HEK293T (cell line): Measurements from ENCODE around the gene NEMF.
"Not testable (repeated sequence)": the region's sequence is repeated elsewhere in the genome, so short reads cannot be mapped to it uniquely, and the experiment has no call there.

Source experiments
- CTCF ChIA-PET: fragments of 350-600 bp; formaldehyde crosslinking; extraction: SDS; loops from one replicate; lab custom pipeline; 2021; ENCODE audit warnings: antibody characterized with exemption, inconsistent platforms; lab: Yijun Ruan, JAX
- POLR2A ChIA-PET: fragments of 350-600 bp; formaldehyde crosslinking; extraction: SDS; loops from one replicate; lab custom pipeline; 2020; ENCODE audit warnings: antibody characterized with exemption, inconsistent platforms; lab: Yijun Ruan, JAX
- DNase-seq: peaks from one replicate; pipeline ENCODE4 v3.0.0; 2012; ENCODE audit warnings: mixed read lengths; ENCODE audit errors: extremely low spot score
- ARNT ChIP-seq: fragments of 450-650 bp; IDR thresholded peaks from 2 replicates; pipeline ENCODE4 v1.6.1; 2017; ENCODE audit warnings: mild to moderate bottlenecking
- BHLHE40 ChIP-seq: fragments of 450-650 bp; IDR thresholded peaks from 2 replicates; pipeline ENCODE4 v1.6.1; 2016; ENCODE audit warnings: mild to moderate bottlenecking, moderate library complexity, borderline replicate concordance
- CTBP1 ChIP-seq: fragments of 450-650 bp; IDR thresholded peaks from 2 replicates; pipeline ENCODE4 v1.6.1; 2016; ENCODE audit warnings: borderline replicate concordance
- ELF4 ChIP-seq: fragments of 450-650 bp; IDR thresholded peaks from 2 replicates; pipeline ENCODE4 v1.6.1; 2017; ENCODE audit warnings: antibody characterized with exemption
- FOXA1 ChIP-seq: fragments of 450-650 bp; IDR thresholded peaks from 2 replicates; pipeline ENCODE4 v1.6.1; 2016; ENCODE audit warnings: mild to moderate bottlenecking
- FOXK2 ChIP-seq: fragments of 450-650 bp; IDR thresholded peaks from 2 replicates; pipeline ENCODE4 v1.6.1; 2016; ENCODE audit warnings: mild to moderate bottlenecking
- FOXM1 ChIP-seq: fragments of 450-650 bp; IDR thresholded peaks from 2 replicates; pipeline ENCODE4 v1.6.1; 2017; ENCODE audit warnings: mild to moderate bottlenecking, borderline replicate concordance
- HDGF ChIP-seq: fragments of 450-650 bp; IDR thresholded peaks from 2 replicates; pipeline ENCODE4 v1.6.1; 2017; ENCODE audit warnings: antibody characterized with exemption, borderline replicate concordance
- L3MBTL2 ChIP-seq: fragments of 450-650 bp; conservative IDR thresholded peaks from 2 replicates; pipeline ENCODE4 v1.6.1; 2016; ENCODE audit warnings: mild to moderate bottlenecking
- LEF1 ChIP-seq: fragments of 450-650 bp; IDR thresholded peaks from 2 replicates; pipeline ENCODE4 v1.6.1; 2017; ENCODE audit warnings: mild to moderate bottlenecking, borderline replicate concordance
- NFRKB ChIP-seq: fragments of 450-650 bp; IDR thresholded peaks from 2 replicates; pipeline ENCODE4 v1.6.1; 2016; ENCODE audit warnings: mild to moderate bottlenecking, moderate library complexity
- SP1 ChIP-seq: fragments of 450-650 bp; IDR thresholded peaks from 2 replicates; pipeline ENCODE4 v1.6.1; 2017
- SUZ12 ChIP-seq: fragments of 450-650 bp; IDR thresholded peaks from 2 replicates; pipeline ENCODE4 v1.6.1; 2016; ENCODE audit warnings: mild to moderate bottlenecking
- TARDBP ChIP-seq: fragments of 450-650 bp; IDR thresholded peaks from 2 replicates; pipeline ENCODE4 v1.6.1; 2016
- ZNF384 ChIP-seq: fragments of 450-650 bp; IDR thresholded peaks from 2 replicates; pipeline ENCODE4 v1.6.1; 2016
- TF ChIP-seq, protein P1 (sequence below): fragments of 450-650 bp; IDR thresholded peaks from 2 replicates; pipeline ENCODE4 v1.6.1; 2016

NEMF gene

DNA sequence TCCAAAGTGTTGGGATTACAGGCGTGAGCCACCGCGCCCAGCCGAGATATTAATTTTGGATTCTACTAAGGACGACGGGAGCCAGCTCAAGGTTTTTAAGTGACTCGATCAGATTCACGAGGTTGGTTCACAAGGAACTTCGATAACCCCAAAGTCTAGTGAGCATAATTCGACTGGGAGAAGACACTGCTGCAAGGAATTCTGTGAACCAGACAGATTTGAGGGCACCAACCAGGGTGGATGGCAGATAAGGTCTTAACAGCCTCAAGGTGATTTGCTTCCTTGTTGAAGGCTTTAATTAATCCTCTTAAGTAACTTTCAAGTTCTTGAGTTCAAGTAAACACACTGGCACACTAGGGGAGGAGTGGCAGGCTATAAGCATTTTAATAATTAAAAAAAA lies 85.7 kb downstream of the NEMF start:
- CTCF ChIA-PET = interaction anchor here (1.2 to 1.3 kb wide), 2 partner anchors 95 to 133 kb away, joined by 4 to 7 read pairs; no protein-coding TSS in a partner anchor

DNA sequence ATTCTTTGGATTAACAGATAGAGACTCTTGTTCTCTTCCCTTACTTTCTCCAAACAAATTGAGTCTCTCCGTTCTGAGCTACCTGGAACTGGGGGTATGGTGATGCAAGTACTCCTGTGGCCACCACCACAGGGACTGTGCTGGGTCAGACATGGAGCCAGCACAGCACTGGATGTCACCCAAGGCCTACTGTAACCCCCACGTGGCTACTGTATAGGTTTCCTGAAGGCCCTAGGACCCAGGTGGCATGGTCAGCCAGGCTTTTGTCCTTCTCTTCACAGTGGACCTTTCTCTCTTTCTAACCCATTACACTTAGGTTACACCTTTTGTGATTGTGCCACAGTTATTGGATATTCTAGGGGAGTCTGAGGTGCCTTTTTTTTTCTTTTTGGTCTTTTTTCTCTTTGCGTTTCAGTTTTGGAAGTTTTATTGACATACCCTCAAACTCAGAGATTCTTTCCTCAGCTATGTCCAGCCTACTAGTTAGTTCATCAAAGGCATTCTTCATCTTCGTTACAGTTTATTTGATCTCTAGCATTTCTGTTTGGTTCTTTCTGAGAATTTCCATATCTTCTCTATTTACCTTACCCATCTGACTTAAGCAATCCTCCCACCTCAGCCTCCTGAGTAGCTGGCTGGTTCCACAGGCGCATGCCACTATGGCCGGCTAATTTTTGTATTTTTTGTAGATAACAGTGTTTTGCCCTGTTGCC lies 90.6 kb downstream of the NEMF start:
- TF ChIP-seq FOXM1 (no peak), TARDBP (no peak), SUZ12 (no peak), HDGF (no peak), FOXK2 (no peak), ELF4 (no peak), ZNF384 (no peak), BHLHE40 (no peak), LEF1 (no peak), L3MBTL2 (no peak), FOXA1 (no peak), SP1 (no peak), CTBP1 (no peak), NFRKB (no peak), ARNT (no peak)
- TF ChIP-seq, protein P1, sequence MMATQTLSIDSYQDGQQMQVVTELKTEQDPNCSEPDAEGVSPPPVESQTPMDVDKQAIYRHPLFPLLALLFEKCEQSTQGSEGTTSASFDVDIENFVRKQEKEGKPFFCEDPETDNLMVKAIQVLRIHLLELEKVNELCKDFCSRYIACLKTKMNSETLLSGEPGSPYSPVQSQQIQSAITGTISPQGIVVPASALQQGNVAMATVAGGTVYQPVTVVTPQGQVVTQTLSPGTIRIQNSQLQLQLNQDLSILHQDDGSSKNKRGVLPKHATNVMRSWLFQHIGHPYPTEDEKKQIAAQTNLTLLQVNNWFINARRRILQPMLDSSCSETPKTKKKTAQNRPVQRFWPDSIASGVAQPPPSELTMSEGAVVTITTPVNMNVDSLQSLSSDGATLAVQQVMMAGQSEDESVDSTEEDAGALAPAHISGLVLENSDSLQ = no peak
- ChIA-PET POLR2A (no interaction called here), CTCF (no interaction called here)
- DNase-seq = no peak

More for the DNA sequence above, 85.7 kb downstream of the NEMF start:
- TF ChIP-seq FOXM1 = no peak
- TF ChIP-seq FOXA1 = no peak
- TF ChIP-seq ARNT = no peak
- TF ChIP-seq CTBP1 = no peak
- TF ChIP-seq NFRKB = no peak
- TF ChIP-seq, protein P1 = no peak
- TF ChIP-seq L3MBTL2 = no peak
- no peak for TF ChIP-seq SP1
- no peak for TF ChIP-seq LEF1
- no peak for TF ChIP-seq SUZ12
- TF ChIP-seq ELF4 = no peak
- TF ChIP-seq BHLHE40 = no peak
- TF ChIP-seq FOXK2 = no peak
- no peak for TF ChIP-seq HDGF
- no peak for TF ChIP-seq ZNF384
- TF ChIP-seq TARDBP = no peak
- POLR2A ChIA-PET = interaction anchor here (0.7 to 5.7 kb wide), 22 partner anchors 9 to 346 kb away, joined by 3 to 77 read pairs (median 6); partner anchors contain the start of genes ARF6, DNAAF2, KLHDC1 and LRR1
- no peak for DNase-seq

DNA sequence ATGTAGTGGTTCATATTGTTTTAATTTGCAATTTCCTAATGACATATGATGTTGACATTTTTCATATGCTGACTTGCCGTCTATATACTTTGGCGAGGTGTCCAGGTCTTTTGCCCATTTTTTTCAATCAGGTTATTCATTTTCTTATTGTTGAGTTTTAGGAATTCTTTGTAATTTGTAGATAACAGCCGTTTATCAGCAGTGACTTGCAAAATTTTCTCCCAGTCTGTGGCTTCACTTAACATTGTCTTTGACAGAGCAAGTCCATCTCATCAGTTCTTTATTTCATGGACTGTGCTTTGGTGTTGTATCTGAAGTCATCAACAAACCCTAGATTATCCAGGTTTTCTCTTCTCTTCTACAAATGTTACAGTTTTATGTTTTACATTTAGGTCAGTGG lies 97.2 kb downstream of the NEMF start:
- no peak for DNase-seq
- ChIA-PET CTCF (no interaction called here), POLR2A (no interaction called here)
- TF ChIP-seq SP1 = no peak
- no peak for TF ChIP-seq HDGF
- TF ChIP-seq ARNT = no peak
- TF ChIP-seq ZNF384 = no peak
- no peak for TF ChIP-seq LEF1
- TF ChIP-seq, protein P1 = no peak
- no peak for TF ChIP-seq FOXK2
- TF ChIP-seq L3MBTL2 = no peak
- no peak for TF ChIP-seq FOXA1
- TF ChIP-seq ELF4 = no peak

DNA sequence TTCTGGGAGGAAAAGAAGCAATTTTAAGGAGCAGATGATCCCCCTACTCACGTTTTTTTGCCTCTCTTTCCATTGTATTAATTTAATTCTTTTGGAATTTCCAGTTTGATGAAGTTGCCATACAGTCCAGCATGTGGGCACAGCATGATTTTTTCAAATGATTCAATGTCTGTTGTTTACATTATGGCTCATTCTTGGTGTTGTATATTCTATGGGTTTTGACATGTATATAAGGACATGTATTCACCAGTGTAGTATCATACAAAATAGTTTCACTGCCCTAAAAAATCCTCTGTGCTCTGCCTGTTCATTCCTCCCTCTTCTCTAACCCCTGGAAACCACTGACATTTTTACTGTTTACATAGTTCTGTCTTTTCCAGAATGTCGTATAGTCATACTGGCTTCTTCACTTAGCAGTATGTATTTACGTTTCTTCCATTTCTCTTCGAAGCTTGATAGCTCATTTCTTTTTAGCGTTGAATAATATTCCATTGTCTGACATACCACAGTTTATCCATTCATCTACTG lies 98.0 kb downstream of the NEMF start:
- no peak for DNase-seq
- ChIA-PET CTCF (no interaction called here), POLR2A (no interaction called here)
- TF ChIP-seq FOXA1 = no peak
- TF ChIP-seq NFRKB = no peak
- no peak for TF ChIP-seq SP1
- TF ChIP-seq ELF4 = no peak
- TF ChIP-seq LEF1 = no peak
- no peak for TF ChIP-seq SUZ12
- TF ChIP-seq TARDBP = no peak
- TF ChIP-seq, protein P1 = no peak
- TF ChIP-seq FOXM1 = no peak
- no peak for TF ChIP-seq ZNF384

DNA sequence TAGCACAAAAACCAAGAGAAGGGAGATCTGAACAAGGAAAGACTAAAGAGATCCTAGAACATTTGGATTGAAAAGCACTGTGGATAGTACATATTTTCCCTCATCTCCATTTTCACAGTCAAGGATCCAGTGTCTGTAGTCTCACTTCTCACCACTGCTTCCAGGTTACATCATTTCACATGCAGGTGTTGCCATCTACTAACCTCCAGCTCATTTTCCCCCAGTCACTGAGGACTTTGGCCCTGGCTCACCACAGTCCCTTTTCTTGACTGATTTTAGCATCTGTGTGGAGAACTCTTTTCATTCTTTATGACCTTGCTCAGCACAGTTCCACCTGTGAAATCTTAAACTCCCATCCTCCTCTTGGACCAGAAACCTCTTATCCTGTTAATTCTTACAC lies 106.1 kb downstream of the NEMF start:
- DNase-seq, POLR2A ChIA-PET, CTCF ChIA-PET: not testable (repeated sequence)

DNA sequence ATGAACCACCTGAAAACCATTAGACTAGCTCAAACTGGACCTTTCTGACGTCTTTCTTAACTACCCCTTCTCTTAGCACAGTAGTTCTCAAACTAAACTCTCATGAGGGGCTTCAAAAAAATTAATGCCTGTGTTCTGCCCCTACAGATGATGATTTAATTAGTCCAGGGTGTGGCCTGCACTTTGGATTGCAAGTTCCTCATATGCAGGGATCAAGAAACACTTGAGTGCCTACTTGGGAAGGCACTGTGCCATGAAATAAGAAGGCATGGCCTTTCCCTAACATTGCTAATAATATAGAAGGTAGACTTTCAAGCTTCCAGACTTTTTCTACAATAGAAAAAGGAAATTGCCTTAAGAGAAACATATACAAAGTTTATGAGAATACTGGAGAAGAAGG lies 107.4 kb downstream of the NEMF start:
- no peak for DNase-seq
- ChIA-PET POLR2A (no interaction called here), CTCF (no interaction called here)
- TF ChIP-seq ELF4 = no peak
- TF ChIP-seq FOXA1 = no peak
- TF ChIP-seq LEF1 = no peak
- TF ChIP-seq FOXK2 = no peak
- no peak for TF ChIP-seq CTBP1
- no peak for TF ChIP-seq ARNT
- no peak for TF ChIP-seq FOXM1

DNA sequence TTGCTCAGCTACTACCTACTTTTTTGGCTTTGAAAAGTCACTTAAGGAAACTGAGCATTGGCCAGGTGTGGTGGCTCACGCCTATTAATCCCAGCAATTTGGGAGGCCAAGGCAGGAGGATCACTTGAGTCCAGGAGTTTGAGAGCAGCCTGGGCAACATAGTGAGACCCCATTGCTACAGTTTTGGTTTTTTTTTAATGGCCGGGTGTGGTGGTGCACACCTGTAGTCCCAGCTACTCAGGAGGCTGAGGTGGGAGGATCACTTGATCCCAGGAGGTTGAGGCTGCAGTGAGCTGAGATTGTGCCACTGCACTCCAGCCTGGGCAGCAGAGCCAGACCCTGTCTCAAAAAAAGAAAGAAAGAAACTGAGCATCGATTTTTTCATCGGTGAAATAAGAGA lies 116.9 kb downstream of the NEMF start:
- DNase-seq, POLR2A ChIA-PET: not testable (repeated sequence)
- CTCF ChIA-PET = interaction anchor here (0.6 kb wide), 1 partner anchor 58 kb away, joined by 3 read pairs; no protein-coding TSS in a partner anchor
